Measurements from ENCODE around the gene ALDH7A1.

Gene ALDH7A1

GRCh38 chr5:126483156-126483555 lies 111.9 kb downstream of the ALDH7A1 start:
- no peak overlapping the region for H2AFZ ChIP-seq (ENCODE audit: low read depth)
- no peak for TF ChIP-seq CTCF (conservative IDR thresholded peaks at IDR 0.05; ENCODE audit: low read depth, low read length)
- H3K4me2 ChIP-seq, result no peak overlapping the region
- H3K4me1 ChIP-seq (ENCODE audit: low read depth, poor library complexity, severe bottlenecking), result no peaks in the 10 kb centered on the region
- no peak overlapping the region for H3K9ac ChIP-seq
- no peak overlapping the region for H3K4me3 ChIP-seq (IDR thresholded peaks at IDR 0.05; ENCODE audit: insufficient read depth, low read depth, low read length)
- H3K27ac ChIP-seq, result no peak overlapping the region
- H3K27me3 ChIP-seq (ENCODE audit: insufficient read depth, low read depth), result no peaks in the 10 kb centered on the region
- no peaks in the 10 kb centered on the region for H4K20me1 ChIP-seq (ENCODE audit: insufficient read depth)
- H3K36me3 ChIP-seq (ENCODE audit: insufficient read depth), result no peaks in the 10 kb centered on the region
- no peaks in the 10 kb centered on the region for H3K79me2 ChIP-seq (ENCODE audit: insufficient read depth, low read depth)

- H3K36me3 ChIP-seq (ENCODE audit: insufficient read depth), result no peaks in the 10 kb centered on the region
- H3K27ac ChIP-seq, result no peak overlapping the region
- H3K4me1 ChIP-seq (ENCODE audit: low read depth, poor library complexity, severe bottlenecking), result no peaks in the 10 kb centered on the region
- no peak overlapping the region for H2AFZ ChIP-seq (ENCODE audit: low read depth)
- no peaks in the 10 kb centered on the region for H3K79me2 ChIP-seq (ENCODE audit: insufficient read depth, low read depth)
- TF ChIP-seq CTCF (conservative IDR thresholded peaks at IDR 0.05; ENCODE audit: low read depth, low read length), result no peak
- H3K4me2 ChIP-seq, result no peak overlapping the region
- H3K9ac ChIP-seq, result no peak overlapping the region
- H3K4me3 ChIP-seq (IDR thresholded peaks at IDR 0.05; ENCODE audit: insufficient read depth, low read depth, low read length), result no peak overlapping the region
- no peaks in the 10 kb centered on the region for H4K20me1 ChIP-seq (ENCODE audit: insufficient read depth)
- H3K27me3 ChIP-seq (ENCODE audit: insufficient read depth, low read depth), result no peaks in the 10 kb centered on the region
These were observed 112.4 kb downstream of the ALDH7A1 start for GRCh38 chr5:126482591-126482990.

GRCh38 chr5:126481243-126481642 lies 113.8 kb downstream of the ALDH7A1 start:
- Histone ChIP-seq H3K79me2 (ENCODE audit: insufficient read depth, low read depth) (no peaks in the 10 kb centered on the region), H3K27me3 (ENCODE audit: insufficient read depth, low read depth) (no peaks in the 10 kb centered on the region), H3K27ac (no peak overlapping the region), H2AFZ (ENCODE audit: low read depth) (no peak overlapping the region), H3K4me1 (ENCODE audit: low read depth, poor library complexity, severe bottlenecking) (no peaks in the 10 kb centered on the region), H3K4me3 (IDR thresholded peaks at IDR 0.05; ENCODE audit: insufficient read depth, low read depth, low read length) (no peak overlapping the region), H3K9ac (no peak overlapping the region), H3K36me3 (ENCODE audit: insufficient read depth) (no peaks in the 10 kb centered on the region), H4K20me1 (ENCODE audit: insufficient read depth) (no peaks in the 10 kb centered on the region), H3K4me2 (no peak overlapping the region)
- TF ChIP-seq CTCF (conservative IDR thresholded peaks at IDR 0.05; ENCODE audit: low read depth, low read length), result no peak

All from KMS-11 (cell line).